ENCODE results near the gene NR3C2.
A peak's percentile ranks its signal among the peaks of the same experiment; 100 is the strongest.
"Not testable (repeated sequence)": the region's sequence is repeated elsewhere in the genome, so short reads cannot be mapped to it uniquely, and the experiment has no call there.

The NR3C2 gene

GRCh38 chr4:148196164-148196563, 246.1 kb downstream of the NR3C2 start:
- Histone ChIP-seq H3K4me3 (no peak overlapping the region), H3K36me3 (no peaks in the 10 kb centered on the region), H3K27ac (no peak overlapping the region), H3K9ac (no peak overlapping the region), H3K4me1 (peaks cover 16% of the 10 kb centered on the region), H3K9me3 (no peaks in the 10 kb centered on the region), H4K20me1 (no peaks in the 10 kb centered on the region), H3K4me2 (no peak overlapping the region), H3K27me3 (no peaks in the 10 kb centered on the region)
- TF ChIP-seq Cebpa-rat (IDR thresholded peaks at IDR 0.05): no peak

GRCh38 chr4:148192526-148192925, 249.7 kb downstream of the NR3C2 start:
- TF ChIP-seq Cebpa-rat (IDR thresholded peaks at IDR 0.05): no peak
- Histone ChIP-seq H3K36me3 (no peaks in the 10 kb centered on the region), H3K4me2 (peak overlapping the region; percentile 63), H3K27ac (peak overlapping the region; percentile 66), H3K4me1 (peaks cover 16% of the 10 kb centered on the region), H3K9me3 (no peaks in the 10 kb centered on the region), H4K20me1 (no peaks in the 10 kb centered on the region), H3K4me3 (no peak overlapping the region), H3K9ac (no peak overlapping the region), H3K27me3 (no peaks in the 10 kb centered on the region)

GRCh38 chr4:148187454-148188222, 254.6 kb downstream of the NR3C2 start:
- not testable (repeated sequence) for H3K4me2 ChIP-seq, H4K20me1 ChIP-seq, H3K9me3 ChIP-seq, H3K27me3 ChIP-seq, H3K36me3 ChIP-seq, H3K9ac ChIP-seq, H3K27ac ChIP-seq, H3K4me3 ChIP-seq
- H3K4me1 ChIP-seq: peaks cover 10% of the 10 kb centered on the region

GRCh38 chr4:148184922-148185321, 257.3 kb downstream of the NR3C2 start:
- H3K9me3 ChIP-seq: no peaks in the 10 kb centered on the region
- no peak overlapping the region for H3K4me2 ChIP-seq
- peaks cover 12% of the 10 kb centered on the region for H3K4me1 ChIP-seq
- H3K9ac ChIP-seq: no peak overlapping the region
- no peak overlapping the region for H3K4me3 ChIP-seq
- no peaks in the 10 kb centered on the region for H3K27me3 ChIP-seq
- no peaks in the 10 kb centered on the region for H3K36me3 ChIP-seq
- no peak overlapping the region for H3K27ac ChIP-seq
- TF ChIP-seq Cebpa-rat (IDR thresholded peaks at IDR 0.05): no peak
- H4K20me1 ChIP-seq: no peaks in the 10 kb centered on the region

- H3K27ac ChIP-seq: no peak overlapping the region
- no peak overlapping the region for H3K4me2 ChIP-seq
- TF ChIP-seq Cebpa-rat (IDR thresholded peaks at IDR 0.05): no peak
- no peak overlapping the region for H3K4me3 ChIP-seq
- no peaks in the 10 kb centered on the region for H3K36me3 ChIP-seq
- no peaks in the 10 kb centered on the region for H3K27me3 ChIP-seq
- peaks cover 12% of the 10 kb centered on the region for H3K4me1 ChIP-seq
- H3K9me3 ChIP-seq: no peaks in the 10 kb centered on the region
- H3K9ac ChIP-seq: no peak overlapping the region
- H4K20me1 ChIP-seq: no peaks in the 10 kb centered on the region
Observed at GRCh38 chr4:148182230-148182911, 259.8 kb downstream of the NR3C2 start.

- Histone ChIP-seq H3K4me1 (no peaks in the 10 kb centered on the region), H4K20me1 (no peaks in the 10 kb centered on the region)
- TF ChIP-seq Cebpa-rat (IDR thresholded peaks at IDR 0.05): no peak
Observed at GRCh38 chr4:148173397-148174017, 268.7 kb downstream of the NR3C2 start.

GRCh38 chr4:148171596-148171995, 270.6 kb downstream of the NR3C2 start:
- no peaks in the 10 kb centered on the region for H3K4me1 ChIP-seq
- no peak overlapping the region for H3K9ac ChIP-seq
- no peak overlapping the region for H3K27ac ChIP-seq
- H3K27me3 ChIP-seq: no peaks in the 10 kb centered on the region
- H3K4me2 ChIP-seq: no peak overlapping the region
- H3K36me3 ChIP-seq: no peaks in the 10 kb centered on the region
- no peaks in the 10 kb centered on the region for H3K9me3 ChIP-seq
- H3K4me3 ChIP-seq: no peak overlapping the region
- no peak for TF ChIP-seq Cebpa-rat (IDR thresholded peaks at IDR 0.05)
- no peaks in the 10 kb centered on the region for H4K20me1 ChIP-seq

More at GRCh38 chr4:148173397-148174017, 268.7 kb downstream of the NR3C2 start:
- no peak overlapping the region for H3K4me3 ChIP-seq
- H3K9ac ChIP-seq: no peak overlapping the region
- no peak overlapping the region for H3K4me2 ChIP-seq
- no peaks in the 10 kb centered on the region for H3K27me3 ChIP-seq
- H3K9me3 ChIP-seq: no peaks in the 10 kb centered on the region
- no peaks in the 10 kb centered on the region for H3K36me3 ChIP-seq
- H3K27ac ChIP-seq: no peak overlapping the region

GRCh38 chr4:148170408-148171365, 271.5 kb downstream of the NR3C2 start:
- Histone ChIP-seq H3K4me2 (no peak overlapping the region), H4K20me1 (no peaks in the 10 kb centered on the region), H3K27ac (no peak overlapping the region), H3K4me1 (no peaks in the 10 kb centered on the region), H3K36me3 (no peaks in the 10 kb centered on the region), H3K9ac (no peak overlapping the region), H3K9me3 (no peaks in the 10 kb centered on the region), H3K27me3 (no peaks in the 10 kb centered on the region), H3K4me3 (no peak overlapping the region)
- no peak for TF ChIP-seq Cebpa-rat (IDR thresholded peaks at IDR 0.05)

- H3K4me3 ChIP-seq: no peak overlapping the region
- TF ChIP-seq Cebpa-rat (IDR thresholded peaks at IDR 0.05): no peak
- no peak overlapping the region for H3K27ac ChIP-seq
Observed at GRCh38 chr4:148166132-148166591, 276.1 kb downstream of the NR3C2 start.

More at GRCh38 chr4:148166132-148166591, 276.1 kb downstream of the NR3C2 start:
- H3K4me1 ChIP-seq: no peaks in the 10 kb centered on the region
- no peaks in the 10 kb centered on the region for H3K9me3 ChIP-seq
- H4K20me1 ChIP-seq: no peaks in the 10 kb centered on the region
- no peaks in the 10 kb centered on the region for H3K27me3 ChIP-seq
- H3K36me3 ChIP-seq: no peaks in the 10 kb centered on the region
- H3K9ac ChIP-seq: no peak overlapping the region
- H3K4me2 ChIP-seq: no peak overlapping the region
